Liver (tissue), 9 donors: ENCODE measurements around the gene SKI. TPM values are rescaled to one million over a fixed set of nuclear protein-coding genes. Genes with fewer than 3 reads are reported as not detected.

ENCODE experiments used
- DNase-seq: peaks from one replicate; pipeline ENCODE4 v3.0.0-alpha.2; 2017; ENCODE audit warnings: low spot score
- H3K27ac ChIP-seq, 2 donors: one replicate each; pipeline ENCODE4 v1.7.0; 2013; ENCODE audit warnings: inconsistent platforms in 2 of 2, low read length in 2 of 2, control low read depth in 1 of 2, low read depth in 1 of 2, mild to moderate bottlenecking in 1 of 2
- H3K27me3 ChIP-seq, 4 donors: one replicate each; pipeline versions ENCODE4 v1.6.1 to v1.7.0; 2013; ENCODE audit warnings: low read length in 3 of 4, inconsistent platforms in 1 of 4, mild to moderate bottlenecking in 1 of 4, moderate library complexity in 1 of 4; ENCODE audit not compliant: control insufficient read depth in 4 of 4, insufficient read depth in 4 of 4
- H3K36me3 ChIP-seq, 4 donors: one replicate each; pipeline versions ENCODE4 v1.6.1 to v1.7.0; 2013; ENCODE audit warnings: low read length in 3 of 4, mild to moderate bottlenecking in 3 of 4, low read depth in 1 of 4, moderate library complexity in 1 of 4; ENCODE audit not compliant: control insufficient read depth in 4 of 4, insufficient read depth in 3 of 4
- H3K4me1 ChIP-seq, 4 donors: one replicate each; pipeline versions ENCODE4 v1.6.1 to v1.7.0; 2013; ENCODE audit warnings: low read length in 3 of 4, mild to moderate bottlenecking in 3 of 4, moderate library complexity in 1 of 4; ENCODE audit not compliant: control insufficient read depth in 4 of 4, insufficient read depth in 4 of 4
- H3K4me3 ChIP-seq, 3 donors: one replicate each; pipeline versions ENCODE4 v1.6.1 to v1.7.0; 2013; ENCODE audit warnings: low read length in 3 of 3, control low read depth in 1 of 3, low read depth in 1 of 3, mild to moderate bottlenecking in 1 of 3
- H3K9ac ChIP-seq, 2 donors: one replicate each; pipeline ENCODE4 v1.7.0; 2013; ENCODE audit warnings: low read length in 2 of 2, mild to moderate bottlenecking in 2 of 2, moderate library complexity in 2 of 2, control low read depth in 1 of 2, low read depth in 1 of 2
- H3K9me3 ChIP-seq, 4 donors: one replicate each; pipeline versions ENCODE4 v1.6.1 to v1.7.0; 2013; ENCODE audit warnings: low read length in 3 of 4; ENCODE audit not compliant: control insufficient read depth in 4 of 4
- CTCF ChIP-seq: fragments of 150-350 bp; IDR thresholded peaks from 2 replicates; pipeline ENCODE4 v1.5.1; 2017; ENCODE audit warnings: improper control_type of control experiment, low read depth, low read length; ENCODE audit not compliant: missing input control
- EGR1 ChIP-seq, 2 donors: IDR thresholded peaks; 2 replicates each; pipeline ENCODE4 v1.6.1; 2016 to 2018; ENCODE audit warnings: antibody characterized with exemption in 2 of 2, low read depth in 2 of 2
- FOXA1 ChIP-seq: IDR thresholded peaks from 2 replicates; pipeline ENCODE4 v1.6.1; 2016; ENCODE audit warnings: antibody characterized with exemption
- GABPA ChIP-seq, 2 donors: IDR thresholded peaks in 1 of 2; conservative IDR thresholded peaks in 1 of 2; 2 replicates each; pipeline ENCODE4 v1.6.1; 2016; ENCODE audit warnings: antibody characterized with exemption in 2 of 2, mild to moderate bottlenecking in 1 of 2, moderate library complexity in 1 of 2
- JUND ChIP-seq, 2 donors: IDR thresholded peaks; 2 replicates each; pipeline ENCODE4 v1.6.1; 2016; ENCODE audit warnings: antibody characterized with exemption in 2 of 2
- NR2F2 ChIP-seq: IDR thresholded peaks from 2 replicates; pipeline ENCODE4 v1.6.1; 2016; ENCODE audit warnings: antibody characterized with exemption
- RAD21 ChIP-seq, 2 donors: IDR thresholded peaks; 2 replicates each; pipeline ENCODE4 v1.6.1; 2016; ENCODE audit warnings: antibody characterized with exemption in 2 of 2, mild to moderate bottlenecking in 2 of 2
- REST ChIP-seq: IDR thresholded peaks from 2 replicates; pipeline ENCODE4 v1.6.1; 2016; ENCODE audit warnings: antibody characterized with exemption, mild to moderate bottlenecking
- SP1 ChIP-seq: IDR thresholded peaks from 2 replicates; pipeline ENCODE4 v1.6.1; 2018; ENCODE audit warnings: antibody characterized with exemption, mild to moderate bottlenecking
- TAF1 ChIP-seq: conservative IDR thresholded peaks from 2 replicates; pipeline ENCODE4 v1.6.1; 2016; ENCODE audit warnings: antibody characterized with exemption, mild to moderate bottlenecking
- YY1 ChIP-seq: IDR thresholded peaks from 2 replicates; pipeline ENCODE4 v1.6.1; 2016; ENCODE audit warnings: antibody characterized with exemption, mild to moderate bottlenecking
- ZBTB33 ChIP-seq: IDR thresholded peaks from 2 replicates; pipeline ENCODE4 v1.6.1; 2016; ENCODE audit warnings: antibody characterized with exemption
- WGBS: extraction: QIAGEN DNeasy Blood & Tissue Kit; methylation state at CpG from one replicate; pipeline ENCODE4 v1.1.7; 2013; 5-methylcytosine and 5-hydroxymethylcytosine counted together
- polyA plus RNA-seq, 2 donors: library from polyadenylated mRNA; stranded (reverse) in 1 of 2; unstranded in 1 of 2; fragments of 200-250 nt in 1 of 2; fragments of >200 nt in 1 of 2; fragmentation: Nextera tagmentation in 1 of 2; extraction: Ambion mirVana in 1 of 2; gene quantifications; one replicate each; pipeline versions ENCODE4 v1.2.1 to v1.2.3, GENCODE V29; 2013 to 2015
- total RNA-seq, 2 donors: library from RNA; depleted of rRNA; stranded (reverse); fragments of >200 nt; gene quantifications; one replicate each; pipeline ENCODE4 v1.2.3, GENCODE V29; 2014
- donor health status: healthy.
- donor health status: healthy.
- donor health status: healthy.
- donor health status: healthy.
- donor health status: healthy.

SKI gene
- total and polyA plus RNA-seq, 4 donors = 3.2 to 21.3 (median 19.5) TPM

- Histone ChIP-seq H3K9ac (no peak overlapping the region), H3K4me1 (peaks cover 5 to 35% (median 14%) of the 10 kb centered on the region in 4 donors), H3K27ac (peak overlapping the region in 1 of 2 donors; percentile 12), H3K36me3 (peaks cover 13 to 23% (median 15%) of the 10 kb centered on the region in 4 donors), H3K4me3 (no peak overlapping the region), H3K27me3 (no peaks in the 10 kb centered on the region), H3K9me3 (no peaks in the 10 kb centered on the region)
- peak; percentile 66 for DNase-seq
- TF ChIP-seq NR2F2 = no peak
- peak in 1 of 2 donors; percentile 53 for TF ChIP-seq RAD21 (IDR thresholded peaks at IDR 0.05)
- peak; percentile 13 for TF ChIP-seq CTCF
- 48% methylated on average over 21 of the region's 21 CpGs for WGBS
These were observed 83.3 kb downstream of the SKI start for GRCh38 chr1:2311184-2312032.

- no peaks in the 10 kb centered on the region for H3K27me3 ChIP-seq
- TF ChIP-seq NR2F2 = no peak
- no peak for TF ChIP-seq RAD21 (IDR thresholded peaks at IDR 0.05)
- no peak for TF ChIP-seq TAF1
- TF ChIP-seq FOXA1 = no peak
- TF ChIP-seq ZBTB33 = no peak
- no peak for TF ChIP-seq SP1
- TF ChIP-seq YY1 = no peak
- no peak for TF ChIP-seq EGR1 (IDR thresholded peaks at IDR 0.05; ENCODE audit: low read depth in 2 of 2)
- TF ChIP-seq REST = no peak
- TF ChIP-seq JUND (IDR thresholded peaks at IDR 0.05) = no peak
- no peak for TF ChIP-seq GABPA (IDR thresholded peaks at IDR 0.05 in 1 of 2, conservative IDR thresholded peaks at IDR 0.05 in 1 of 2)
These were observed 84.0 kb downstream of the SKI start for GRCh38 chr1:2312160-2312514.

More at GRCh38 chr1:2312160-2312514, 84.0 kb downstream of the SKI start:
- no peak for DNase-seq
- no peak overlapping the region for H3K9ac ChIP-seq
- H3K4me1 ChIP-seq = peaks cover 5 to 35% (median 14%) of the 10 kb centered on the region in 4 donors
- H3K4me3 ChIP-seq = no peak overlapping the region
- 75% methylated on average over 10 of the region's 10 CpGs for WGBS
- H3K36me3 ChIP-seq = peaks cover 6 to 16% (median 13%) of the 10 kb centered on the region in 4 donors
- peak overlapping the region in 1 of 2 donors; percentile 25 for H3K27ac ChIP-seq
- no peaks in the 10 kb centered on the region for H3K9me3 ChIP-seq
